GM12891 (cell line): ENCODE results near the gene NCF1.
"Not testable (repeated sequence)": the region's sequence is repeated elsewhere in the genome, so short reads cannot be mapped to it uniquely, and the experiment has no call there.

Experiments
- PAX5 ChIP-seq: IDR thresholded peaks from 2 replicates; pipeline ENCODE4 v1.6.1; 2011; ENCODE audit warnings: low read length, moderate library complexity, mild to moderate bottlenecking; ENCODE audit not compliant: insufficient read depth, severe bottlenecking
- POLR2A ChIP-seq: IDR thresholded peaks from 2 replicates; pipeline ENCODE4 v1.6.1; 2011; ENCODE audit warnings: low read depth, low read length, control low read depth
- POLR2AphosphoS5 ChIP-seq: IDR thresholded peaks from 2 replicates; pipeline ENCODE4 v1.6.1; 2011; ENCODE audit warnings: low read depth, low read length, control low read depth
- POU2F2 ChIP-seq: IDR thresholded peaks from 2 replicates; pipeline ENCODE4 v1.6.1; 2011; ENCODE audit warnings: low read depth, mild to moderate bottlenecking, control low read depth, low read length, moderate library complexity
- SPI1 ChIP-seq: IDR thresholded peaks from 2 replicates; pipeline ENCODE4 v1.6.1; 2011; ENCODE audit warnings: low read depth, low read length, control low read depth
- TAF1 ChIP-seq: IDR thresholded peaks from 2 replicates; pipeline ENCODE4 v1.6.1; 2011; ENCODE audit warnings: low read depth, low read length, control low read depth

- TF ChIP-seq SPI1, POLR2AphosphoS5, POLR2A, TAF1, PAX5, POU2F2: not testable (repeated sequence)
Measured at GRCh38 chr7:74797848-74798622, 24.2 kb downstream of the NCF1 start.
